ENCODE data around the gene UBB.

The UBB gene

GRCh38 chr17:16419074-16419928, 38.4 kb downstream of the UBB start:
- peak; percentile 56 for DNase-seq

DNA sequence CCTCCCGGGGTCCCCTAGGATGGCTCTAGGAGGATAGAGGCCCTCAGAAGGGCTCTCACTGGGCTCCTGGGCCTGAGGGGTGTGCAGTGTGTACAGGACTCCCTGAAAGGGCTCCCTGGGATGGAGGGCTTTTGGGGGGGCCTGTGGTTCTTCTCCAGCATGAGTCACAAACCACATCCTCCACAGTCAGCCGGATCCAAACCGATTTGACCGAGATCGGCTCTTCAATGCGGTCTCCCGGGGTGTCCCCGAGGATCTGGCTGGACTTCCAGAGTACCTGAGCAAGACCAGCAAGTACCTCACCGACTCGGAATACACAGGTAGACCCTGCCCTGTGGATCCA, 39.0 kb downstream of the UBB start:
- DNase-seq = no peak

DNA sequence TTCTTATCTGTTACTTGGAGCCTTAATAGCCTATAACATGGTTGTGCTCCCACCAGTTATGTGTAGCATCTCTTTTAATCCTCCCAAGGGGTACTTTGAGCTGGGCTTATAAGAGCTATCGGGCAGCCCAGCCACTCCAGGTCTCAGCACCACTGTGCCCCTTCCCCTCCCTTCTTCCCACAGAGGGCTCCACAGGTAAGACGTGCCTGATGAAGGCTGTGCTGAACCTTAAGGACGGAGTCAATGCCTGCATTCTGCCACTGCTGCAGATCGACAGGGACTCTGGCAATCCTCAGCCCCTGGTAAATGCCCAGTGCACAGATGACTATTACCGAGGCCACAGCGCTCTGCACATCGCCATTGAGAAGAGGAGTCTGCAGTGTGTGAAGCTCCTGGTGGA, 41.5 kb downstream of the UBB start:
- no peak for DNase-seq

GRCh38 chr17:16423226-16423872, 42.5 kb downstream of the UBB start:
- DNase-seq = no peak

DNA sequence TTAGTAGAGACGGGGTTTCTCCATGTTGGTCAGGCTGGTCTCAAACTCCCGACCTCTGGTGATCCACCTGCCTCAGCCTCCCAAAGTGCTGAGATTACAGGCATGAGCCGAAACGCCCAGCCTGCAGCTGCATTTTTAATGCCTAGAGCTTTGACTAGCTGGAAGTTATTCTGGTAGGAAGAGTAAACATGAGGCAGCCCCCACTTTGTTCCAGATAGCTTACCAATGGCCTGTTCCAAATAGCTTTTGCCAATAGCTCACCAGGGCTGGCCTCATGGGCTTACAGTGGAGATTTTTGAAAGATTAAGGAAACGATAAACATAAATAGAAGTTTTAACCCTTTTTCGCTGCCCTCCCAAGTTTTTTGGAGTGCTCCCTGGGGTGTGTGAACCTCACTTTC, 44.3 kb downstream of the UBB start:
- no peak for DNase-seq

- no peak for DNase-seq
Observed at GRCh38 chr17:16425698-16426659, 45.1 kb downstream of the UBB start.

- DNase-seq = no peak
Observed at GRCh38 chr17:16427020-16427419, 46.1 kb downstream of the UBB start.

DNA sequence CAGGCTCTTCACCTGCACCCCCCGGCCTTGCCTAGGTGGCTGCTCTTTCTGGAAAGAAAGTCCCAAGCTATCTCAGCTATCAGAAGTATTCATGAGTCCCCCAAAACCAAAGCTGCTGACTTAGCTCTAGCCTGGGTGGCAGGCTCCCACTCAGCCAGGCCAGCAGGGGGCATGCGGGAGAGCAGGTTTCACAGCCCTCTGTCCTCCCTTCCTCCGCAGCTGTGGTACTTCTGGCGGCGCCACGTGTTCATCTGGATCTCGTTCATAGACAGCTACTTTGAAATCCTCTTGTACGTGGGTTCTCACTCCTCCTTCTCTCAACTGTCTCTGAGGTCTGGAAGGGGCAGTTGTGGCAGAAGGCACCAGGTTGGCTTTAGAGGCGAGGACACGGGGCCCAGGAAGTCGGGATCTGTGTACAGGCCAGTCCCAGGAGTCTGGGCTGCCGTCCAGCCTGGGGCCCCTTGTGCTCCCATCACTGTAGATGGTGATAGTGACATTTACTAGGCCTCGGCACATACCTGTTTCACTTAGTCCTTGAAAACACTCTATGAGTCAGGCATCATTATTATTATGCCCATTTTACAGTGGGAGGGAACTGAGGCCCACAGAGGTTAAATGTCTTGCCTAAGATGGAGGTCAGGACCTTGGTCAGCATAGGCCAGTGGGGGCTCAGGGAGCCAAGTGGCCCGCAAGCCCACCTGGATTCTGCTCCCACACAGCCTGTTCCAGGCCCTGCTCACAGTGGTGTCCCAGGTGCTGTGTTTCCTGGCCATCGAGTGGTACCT, 47.4 kb downstream of the UBB start:
- peak; percentile 67 for DNase-seq

DNA sequence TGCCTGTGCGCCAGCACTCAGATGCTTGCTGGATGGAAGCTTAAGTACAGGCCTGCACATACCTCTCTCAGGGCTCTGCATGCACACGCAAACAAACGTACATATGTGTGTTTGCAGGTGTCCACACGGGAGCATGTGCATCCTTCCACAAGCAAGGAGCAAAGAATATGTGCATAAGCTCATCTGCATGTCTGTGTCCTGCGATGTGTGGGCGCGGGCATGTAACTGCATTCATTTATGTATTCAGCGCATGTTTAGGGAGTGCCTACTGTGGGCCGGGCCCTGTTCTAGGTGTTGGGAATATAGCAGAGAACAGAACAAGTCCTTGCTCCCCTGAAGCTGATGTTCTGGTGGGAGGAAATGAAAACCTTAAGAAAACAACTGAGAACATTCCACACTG, 48.2 kb downstream of the UBB start:
- DNase-seq = no peak

DNA sequence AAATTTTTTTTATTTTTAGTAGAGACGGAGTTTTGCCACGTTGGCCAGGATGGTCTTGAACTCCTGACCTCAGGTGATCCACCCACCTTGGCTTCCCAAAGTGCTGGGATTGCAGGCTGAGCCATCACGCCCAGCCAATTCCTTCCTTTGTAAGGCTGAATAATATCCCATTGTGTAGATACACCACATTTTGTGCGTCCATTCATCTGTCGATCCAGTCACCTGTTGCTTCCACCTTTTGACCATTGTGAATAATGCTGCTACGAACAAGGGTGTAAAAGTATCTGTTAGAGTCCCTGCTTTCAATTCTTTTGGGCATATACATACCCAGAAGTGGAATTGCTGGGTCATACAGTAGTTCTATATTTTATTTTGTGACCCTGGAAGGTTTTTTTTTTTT, 49.8 kb downstream of the UBB start:
- no peak for DNase-seq

- DNase-seq = no peak
Observed at GRCh38 chr17:16432017-16432416, 51.1 kb downstream of the UBB start.

Measured in stimulated activated CD4-positive, alpha-beta T cell treated with anti-CD3 and anti-CD28 coated beads, Interleukin-4, amount 100 ng/mL, for 1 hour (primary cell).